ENCODE results near the gene TIFAB.
A peak's percentile ranks its signal among the peaks of the same experiment; 100 is the strongest.

The TIFAB gene

GRCh38 chr5:135422419-135422818 is 29.7 kb downstream of the TIFAB start:
- no peak for DNase-seq

GRCh38 chr5:135417083-135417482 is 35.1 kb downstream of the TIFAB start:
- no peak for DNase-seq

GRCh38 chr5:135405082-135405481 is 47.1 kb downstream of the TIFAB start:
- no peak for DNase-seq

- DNase-seq = no peak
Measured at GRCh38 chr5:135402031-135402430, 50.1 kb downstream of the TIFAB start.

GRCh38 chr5:135400866-135401265 is 51.3 kb downstream of the TIFAB start:
- DNase-seq = no peak

- DNase-seq = no peak
Measured at GRCh38 chr5:135399794-135400542, 52.2 kb downstream of the TIFAB start.

- DNase-seq = peak; percentile 70
Measured at GRCh38 chr5:135398855-135399793, 53.0 kb downstream of the TIFAB start, which contains the start of gene MACROH2A1. Gene MACROH2A1, minus strand, starts transcription at chr5:135399231. Its CDS starts 10,138 bp downstream, at chr5:135389093.

GRCh38 chr5:135398160-135398854 is 53.8 kb downstream of the TIFAB start:
- no peak for DNase-seq
